CD1c-positive myeloid dendritic cell (primary cell): ENCODE results near the gene CACNA2D1.

Experiments used
- DNase-seq: peaks from one replicate; pipeline ENCODE4 v3.0.0-alpha.2; 2016; ENCODE audit errors: extremely low spot score

The CACNA2D1 gene

DNA sequence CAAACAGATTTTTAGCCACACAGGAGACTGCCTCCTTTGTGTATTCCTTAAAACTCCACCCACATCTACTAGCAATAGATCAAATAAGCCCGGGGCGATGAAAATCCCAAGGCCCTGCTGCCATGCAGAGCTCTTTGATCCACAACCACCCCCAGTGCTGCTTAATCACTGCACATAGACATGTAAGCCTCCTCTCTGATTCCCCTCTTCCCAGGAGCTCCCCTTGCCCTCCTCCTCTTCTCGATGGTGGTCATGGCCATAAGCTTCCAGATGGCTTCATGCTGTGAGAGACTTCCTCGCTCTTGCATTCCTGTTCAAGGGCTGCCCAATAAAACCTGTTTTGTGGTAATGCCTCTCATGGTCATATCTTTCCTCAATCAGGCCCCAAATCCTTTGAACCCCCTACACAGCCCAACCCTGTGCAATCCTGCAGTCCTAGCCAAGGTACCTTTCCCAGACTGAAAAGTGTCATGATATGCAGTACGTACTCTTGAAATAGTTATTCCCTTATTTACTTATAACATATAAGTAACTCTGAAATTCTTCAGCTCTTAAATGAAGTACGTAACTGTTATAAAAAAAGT, 158.5 kb downstream of the CACNA2D1 start:
- DNase-seq: no peak

DNA sequence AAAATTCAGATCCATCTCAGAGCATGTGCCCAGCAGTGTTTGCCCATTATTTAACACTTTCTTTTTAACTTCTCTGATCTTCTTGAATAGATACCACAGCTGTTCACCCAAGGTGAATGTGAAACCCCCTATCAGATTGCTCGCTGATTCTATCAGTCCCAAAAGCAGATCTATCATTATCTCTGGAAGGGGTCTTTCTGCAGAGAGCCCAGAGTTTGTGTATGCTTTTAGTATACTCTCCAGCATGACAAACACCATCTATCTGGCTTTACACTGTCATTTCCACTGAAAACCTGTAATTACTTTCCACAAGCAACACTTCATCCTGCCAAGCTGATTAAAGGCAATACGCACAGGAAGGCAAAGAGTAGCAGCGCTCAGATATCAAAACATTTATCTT, 168.2 kb downstream of the CACNA2D1 start:
- no peak for DNase-seq

- DNase-seq: no peak
These were observed 168.9 kb downstream of the CACNA2D1 start for GRCh38 chr7:82274681-82275080.

GRCh38 chr7:82273886-82274285, 169.7 kb downstream of the CACNA2D1 start:
- no peak for DNase-seq

- no peak for DNase-seq
These were observed 172.7 kb downstream of the CACNA2D1 start for GRCh38 chr7:82270870-82271269.

DNA sequence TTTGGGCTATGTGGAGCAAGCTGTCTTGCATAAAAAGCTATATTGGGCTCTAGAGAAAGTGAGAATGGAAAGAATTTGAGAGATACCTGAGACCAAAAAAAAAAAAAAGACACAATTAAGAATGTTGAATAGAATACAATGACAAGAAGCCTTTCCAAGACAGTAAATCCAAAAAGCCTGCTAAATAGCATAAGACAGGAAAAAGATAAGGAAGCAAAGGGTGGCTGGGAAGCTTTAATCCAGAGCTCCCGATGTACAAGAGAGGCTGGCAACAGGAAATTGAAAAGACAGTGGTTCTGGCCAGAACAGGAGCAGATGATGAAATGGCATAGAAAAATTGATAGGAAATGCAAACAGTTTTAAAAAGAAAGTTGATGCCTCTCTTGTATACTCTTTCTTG, 174.9 kb downstream of the CACNA2D1 start:
- DNase-seq: no peak

DNA sequence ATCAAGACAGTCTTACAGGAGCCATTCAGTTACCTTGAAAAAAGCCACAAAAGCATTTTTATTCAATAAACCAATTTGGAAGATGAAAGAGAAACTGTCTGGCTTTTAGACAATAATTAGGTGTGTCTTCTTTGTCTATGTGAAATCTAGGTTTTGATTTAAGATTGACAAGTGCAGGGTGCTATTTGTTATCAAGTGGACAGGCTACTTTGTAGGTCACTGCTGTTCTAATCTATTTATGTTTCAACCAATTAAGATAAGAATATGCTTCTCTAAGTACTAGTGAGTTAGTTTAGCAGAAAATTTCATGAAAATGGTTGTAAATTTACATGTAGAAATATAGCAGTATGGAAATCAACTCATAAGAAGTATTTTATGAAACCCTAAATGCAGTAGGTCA, 177.5 kb downstream of the CACNA2D1 start:
- no peak for DNase-seq

- no peak for DNase-seq
These were observed 178.7 kb downstream of the CACNA2D1 start for GRCh38 chr7:82264783-82265305.

GRCh38 chr7:82263920-82264782, 179.4 kb downstream of the CACNA2D1 start:
- DNase-seq: no peak

GRCh38 chr7:82258181-82258580, 185.4 kb downstream of the CACNA2D1 start:
- no peak for DNase-seq

DNA sequence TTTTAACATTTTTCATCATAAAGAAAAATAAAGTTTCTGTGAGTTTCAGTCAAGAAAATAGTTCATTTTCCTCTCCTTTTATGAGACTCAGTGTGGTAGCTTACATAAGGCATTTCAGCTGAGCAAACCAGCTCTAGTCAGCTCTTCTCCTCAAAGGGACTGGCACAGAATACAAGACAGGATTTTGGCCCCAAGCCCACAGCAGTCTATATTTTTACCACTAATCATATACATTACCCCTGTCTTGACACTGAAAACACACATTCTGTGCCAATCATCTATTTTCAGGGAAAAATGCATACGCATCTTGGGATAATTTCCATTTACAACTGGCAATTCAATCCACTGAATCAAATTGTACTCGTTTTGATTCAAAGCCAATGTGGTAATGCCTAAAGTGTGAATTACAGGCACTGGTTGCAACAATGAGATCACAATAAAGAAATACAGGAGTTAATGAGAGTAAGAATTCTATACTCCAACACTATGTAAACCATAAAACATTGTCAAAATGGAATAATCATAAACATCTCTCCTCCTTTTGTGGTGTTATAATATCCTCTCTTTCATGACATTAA, 186.4 kb downstream of the CACNA2D1 start:
- DNase-seq: no peak

DNA sequence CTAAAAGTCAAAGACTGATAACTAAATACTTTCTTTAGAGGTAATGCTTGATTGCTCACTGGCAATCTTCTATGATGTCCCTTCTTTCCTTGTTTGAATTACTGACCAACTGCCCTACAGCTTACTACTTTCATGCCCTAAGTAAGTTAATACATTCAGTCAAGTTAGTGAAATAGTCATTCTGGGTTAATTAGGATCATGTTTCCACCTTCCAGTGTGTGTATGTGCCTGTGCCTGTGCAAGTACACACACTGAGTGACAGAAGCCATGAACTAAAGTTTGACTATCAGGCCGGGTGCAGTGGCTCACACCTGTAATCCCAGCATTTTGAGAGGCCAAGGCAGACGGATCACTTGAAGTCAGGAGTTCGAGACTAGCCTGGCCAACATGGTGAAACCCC, 187.9 kb downstream of the CACNA2D1 start:
- DNase-seq: no peak

- no peak for DNase-seq
These were observed 193.0 kb downstream of the CACNA2D1 start for GRCh38 chr7:82250598-82250997.

DNA sequence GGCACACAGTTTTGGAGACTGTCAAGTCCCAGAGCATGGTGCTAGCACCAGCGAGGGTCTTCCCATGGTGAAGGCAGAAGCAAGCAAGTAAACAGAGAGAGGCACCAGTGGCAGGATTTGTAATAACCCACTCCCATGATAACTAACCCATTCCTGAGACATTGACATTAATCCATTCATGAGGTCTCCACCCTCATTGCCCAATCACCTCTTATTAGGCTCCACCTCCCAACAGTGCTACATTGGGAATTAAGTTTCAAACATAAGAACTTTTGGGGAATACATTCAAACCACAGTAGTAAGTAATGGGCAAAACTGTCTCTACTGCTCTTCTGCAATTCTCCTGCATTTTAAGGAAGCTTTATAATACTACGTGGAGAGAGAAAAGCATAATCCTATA, 193.6 kb downstream of the CACNA2D1 start:
- no peak for DNase-seq

DNA sequence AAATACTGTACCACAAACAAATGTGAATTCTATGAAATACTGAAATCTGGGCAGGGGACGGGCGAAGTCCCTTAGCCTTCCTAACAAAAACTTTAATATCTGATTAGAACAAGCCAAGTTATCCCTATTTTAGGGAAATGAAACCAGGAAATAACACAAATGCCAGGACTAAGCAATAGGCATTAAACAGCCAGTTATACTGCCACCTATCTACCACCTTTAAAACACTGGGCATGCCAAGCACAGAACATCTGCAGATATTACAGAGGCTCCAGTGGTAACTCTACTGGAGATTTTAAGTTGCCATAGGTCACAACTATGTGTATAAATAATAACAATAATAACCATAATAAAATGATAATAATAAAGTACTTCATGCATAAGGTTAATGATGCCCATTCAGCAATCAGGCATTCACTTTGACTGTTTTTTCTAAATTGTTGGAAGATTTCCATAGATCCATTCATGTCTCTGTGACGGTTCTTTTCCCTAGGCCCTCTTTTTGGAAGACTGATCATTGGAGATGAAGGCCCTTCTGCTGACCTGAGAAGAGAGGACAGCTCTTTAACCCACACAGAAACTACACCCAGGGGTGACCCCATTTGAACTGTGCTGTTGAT, 195.7 kb downstream of the CACNA2D1 start:
- DNase-seq: peak; percentile 46

DNA sequence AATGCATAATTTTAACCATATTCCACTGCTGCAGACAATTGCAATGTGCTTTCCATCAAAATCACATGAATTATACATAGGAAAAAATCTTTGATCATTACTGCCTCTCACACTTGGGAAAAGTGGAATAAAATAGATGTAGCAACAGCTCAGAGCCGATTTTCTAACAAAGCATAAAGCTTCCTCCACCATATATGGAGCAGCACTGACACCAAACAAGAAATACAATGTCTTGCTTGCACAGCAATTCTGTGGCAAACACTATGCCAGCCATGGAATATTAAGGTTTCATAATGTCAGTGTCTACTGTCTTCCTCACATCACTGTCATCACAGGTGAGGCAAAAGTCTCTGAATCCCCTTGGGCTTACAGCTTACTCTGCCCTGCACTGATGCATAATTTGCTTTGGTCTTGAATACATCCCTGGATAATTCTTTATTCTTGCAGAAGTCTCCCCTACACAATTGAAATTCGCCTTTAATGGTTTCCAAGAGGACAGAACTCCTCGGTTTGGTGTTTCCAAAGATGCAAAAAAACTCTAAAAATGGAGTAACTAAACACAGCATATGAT, 198.5 kb downstream of the CACNA2D1 start:
- DNase-seq: no peak

DNA sequence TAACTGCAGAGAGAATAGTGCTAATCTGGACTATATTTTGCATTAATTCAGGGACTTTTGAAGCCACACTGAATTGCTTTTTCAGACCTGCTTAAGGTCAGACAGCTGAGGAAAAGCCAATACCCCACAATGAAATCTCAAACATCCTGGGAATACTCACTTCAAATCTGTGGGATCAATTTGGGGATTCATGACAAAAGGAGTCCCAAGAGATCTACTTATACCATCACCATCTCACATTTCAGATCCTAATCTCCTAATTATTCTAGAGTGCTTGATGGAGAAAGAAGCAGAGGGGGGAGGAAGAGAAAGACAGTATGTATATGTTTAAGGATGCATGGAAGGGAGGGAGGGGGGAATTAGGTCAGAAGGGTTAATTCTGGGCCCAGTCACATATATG, 202.2 kb downstream of the CACNA2D1 start:
- DNase-seq: no peak

GRCh38 chr7:82235713-82236112, 207.9 kb downstream of the CACNA2D1 start:
- DNase-seq: no peak

DNA sequence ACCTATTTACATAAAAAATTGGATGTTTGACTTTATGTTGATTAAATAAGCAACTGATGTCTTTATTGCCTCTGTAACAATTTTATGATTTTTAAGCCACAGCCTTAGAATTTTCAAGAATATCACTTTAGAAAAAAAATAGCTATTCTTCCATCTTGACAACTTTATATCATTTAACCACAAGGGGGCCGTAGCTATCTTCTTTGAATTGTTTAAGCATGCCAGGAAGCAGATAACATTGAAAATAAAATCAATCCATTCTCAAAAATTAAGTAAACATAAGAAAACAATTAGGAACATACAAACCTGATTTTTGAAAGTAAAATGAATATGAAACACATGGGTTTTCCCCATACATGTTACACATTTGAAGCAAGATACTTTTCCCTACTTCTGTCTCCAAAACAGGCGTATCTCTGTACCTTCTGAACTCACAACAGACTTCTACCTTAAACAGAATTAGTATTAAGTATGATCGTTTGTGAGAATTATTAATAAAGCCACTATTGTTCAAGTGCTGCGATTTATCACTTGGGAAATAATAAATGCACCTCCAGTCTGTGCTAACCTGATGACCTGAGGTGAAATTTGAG, 209.0 kb downstream of the CACNA2D1 start:
- peak; percentile 54 for DNase-seq

- DNase-seq: no peak
These were observed 212.6 kb downstream of the CACNA2D1 start for GRCh38 chr7:82230811-82231581.

GRCh38 chr7:82229164-82229563, 214.4 kb downstream of the CACNA2D1 start:
- DNase-seq: no peak
